ENCODE measurements around the gene CACNA1H. TPM values are rescaled to one million over a fixed set of nuclear protein-coding genes. Genes with fewer than 3 reads are reported as not detected.

Gene CACNA1H
- total RNA-seq, 1 donor from 2014 or later = 10.9 TPM

GRCh38 chr16:1176280-1176897 lies 23.5 kb downstream of the CACNA1H start:
- H3K36me3 ChIP-seq = no peaks in the 10 kb centered on the region
- no peak overlapping the region for H3K4me3 ChIP-seq
- intact Hi-C loops (cut with DNase I) = no loop called here
- peaks cover 2% of the 10 kb centered on the region for H3K4me1 ChIP-seq
- TF ChIP-seq CTCF (IDR thresholded peaks at IDR 0.05) = no peak
- no peaks in the 10 kb centered on the region for H3K9me3 ChIP-seq
- no peaks in the 10 kb centered on the region for H3K27me3 ChIP-seq
- DNase-seq (no peak), ATAC-seq (no peak)
- no peak overlapping the region for H3K27ac ChIP-seq

DNA sequence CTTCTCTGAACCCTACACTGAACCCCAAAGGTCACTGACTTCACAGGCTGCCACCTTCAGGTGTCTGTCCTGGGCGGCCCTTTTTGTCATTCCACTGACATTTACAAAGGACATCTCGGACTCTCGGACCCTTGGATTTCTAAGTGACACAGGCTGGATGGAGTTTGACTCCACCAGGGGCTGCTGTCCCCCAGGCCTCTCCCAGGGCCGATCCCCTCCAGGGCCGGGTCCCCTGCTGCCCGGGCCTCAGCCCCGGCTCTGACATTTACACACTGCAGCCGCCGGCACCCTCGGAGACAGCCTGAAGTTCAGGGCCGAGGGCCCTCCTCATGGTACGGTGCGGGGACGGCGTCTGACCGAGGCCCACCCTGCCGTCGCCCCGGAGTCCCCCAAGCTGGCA lies 24.1 kb downstream of the CACNA1H start:
- DNase-seq = no peak
- no peaks in the 10 kb centered on the region for H3K27me3 ChIP-seq
- H3K9me3 ChIP-seq = no peaks in the 10 kb centered on the region
- H3K36me3 ChIP-seq = no peaks in the 10 kb centered on the region
- ATAC-seq = no peak
- no peak overlapping the region for H3K4me3 ChIP-seq
- H3K27ac ChIP-seq = no peak overlapping the region
- intact Hi-C loops (cut with DNase I) = no loop called here
- H3K4me1 ChIP-seq = peaks cover 8% of the 10 kb centered on the region
- TF ChIP-seq CTCF (IDR thresholded peaks at IDR 0.05) = no peak

GRCh38 chr16:1177750-1178149 lies 24.8 kb downstream of the CACNA1H start:
- H3K27me3 ChIP-seq = no peaks in the 10 kb centered on the region
- H3K4me1 ChIP-seq = peaks cover 15% of the 10 kb centered on the region
- intact Hi-C loops (cut with DNase I) = no loop called here
- no peaks in the 10 kb centered on the region for H3K36me3 ChIP-seq
- no peak overlapping the region for H3K4me3 ChIP-seq
- TF ChIP-seq CTCF (IDR thresholded peaks at IDR 0.05) = no peak
- DNase-seq (no peak), ATAC-seq (no peak)
- H3K27ac ChIP-seq = no peak overlapping the region
- H3K9me3 ChIP-seq = no peaks in the 10 kb centered on the region

DNA sequence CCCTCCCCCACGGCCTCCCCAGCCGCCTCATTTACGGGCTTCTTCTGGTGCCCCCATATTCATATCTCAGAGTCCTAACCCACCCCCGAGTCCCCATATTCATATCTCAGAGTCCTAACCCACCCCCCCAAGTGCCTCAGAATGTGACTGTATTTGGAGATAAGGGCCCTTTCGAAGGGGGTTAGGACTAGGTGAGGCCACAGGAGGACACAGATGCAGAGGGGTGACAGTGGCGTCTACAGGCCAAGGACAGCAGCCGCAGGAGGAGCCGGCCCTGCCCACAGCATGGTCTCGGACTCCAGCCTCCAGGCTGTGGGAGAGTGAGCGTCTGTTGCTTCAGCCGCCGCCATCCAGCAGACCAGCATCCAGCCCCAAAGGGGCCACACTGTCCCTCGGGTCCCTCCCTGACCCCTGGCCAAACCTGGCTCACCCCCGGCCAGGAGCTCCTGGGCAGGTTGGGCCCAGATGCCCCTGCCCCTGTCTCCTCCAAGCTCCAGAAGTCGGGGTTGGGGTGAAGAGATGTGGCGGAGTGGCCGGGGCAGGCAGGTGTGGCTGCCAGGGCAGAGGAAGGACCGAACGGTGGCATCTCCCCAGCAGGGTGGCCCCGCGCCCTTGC lies 25.5 kb downstream of the CACNA1H start:
- intact Hi-C loops (cut with DNase I) = no loop called here
- Histone ChIP-seq H3K27me3 (no peaks in the 10 kb centered on the region), H3K9me3 (no peaks in the 10 kb centered on the region), H3K27ac (no peak overlapping the region), H3K36me3 (no peaks in the 10 kb centered on the region), H3K4me3 (no peak overlapping the region), H3K4me1 (peaks cover 20% of the 10 kb centered on the region)
- ATAC-seq (no peak), DNase-seq (no peak)
- no peak for TF ChIP-seq CTCF (IDR thresholded peaks at IDR 0.05)

DNA sequence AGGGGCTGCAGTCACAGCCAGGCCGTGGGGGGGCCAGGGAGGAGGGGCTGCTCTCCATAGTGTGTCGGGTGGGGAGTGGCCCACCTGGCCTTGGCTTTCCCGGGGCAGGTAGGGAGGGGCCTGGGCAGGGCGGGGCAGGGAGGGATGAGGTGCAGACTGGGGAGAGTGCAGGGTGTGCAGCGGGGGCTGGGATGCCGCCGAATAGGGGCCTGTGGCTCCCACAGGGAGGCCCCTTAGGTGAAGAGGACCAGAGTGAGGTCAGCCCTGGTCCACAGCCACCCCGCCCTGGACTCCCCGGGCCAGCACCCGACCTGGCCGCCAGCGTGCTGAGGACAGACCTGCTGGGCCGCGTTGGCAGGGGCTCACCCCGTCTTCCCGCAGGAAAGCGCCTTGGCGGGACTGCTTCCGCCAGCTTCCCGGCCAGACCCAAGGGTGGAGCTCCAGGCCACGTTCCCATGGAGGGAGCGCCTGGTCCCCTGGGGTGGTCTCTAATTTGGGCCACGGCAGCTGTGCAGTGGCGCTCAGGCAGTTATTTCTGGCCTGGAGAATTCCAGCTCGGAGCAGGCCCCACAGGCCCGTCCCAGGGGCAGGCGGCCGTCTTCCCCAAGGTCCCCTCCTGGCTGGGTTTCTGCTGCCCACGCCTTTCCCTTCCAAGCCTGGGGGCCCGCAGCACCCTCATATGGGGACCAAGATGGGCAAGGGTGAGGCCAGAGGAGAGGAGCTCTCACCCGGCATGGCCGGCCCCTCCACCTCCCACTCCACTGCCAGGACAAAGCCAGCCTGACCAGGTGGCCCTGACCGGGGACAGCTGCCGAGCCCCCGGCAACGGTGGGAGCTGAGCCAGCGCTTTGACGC lies 27.9 kb downstream of the CACNA1H start:
- Histone ChIP-seq H3K4me3 (no peak overlapping the region), H3K27ac (peak overlapping the region; percentile 6), H3K9me3 (no peaks in the 10 kb centered on the region), H3K4me1 (peaks cover 20% of the 10 kb centered on the region), H3K36me3 (no peaks in the 10 kb centered on the region), H3K27me3 (no peaks in the 10 kb centered on the region)
- DNase-seq (no peak), ATAC-seq (no peak)
- TF ChIP-seq CTCF (IDR thresholded peaks at IDR 0.05) = no peak
- intact Hi-C loops (cut with DNase I) = no loop called here
